Mesenchymal stem cell (in vitro differentiated cells and primary cell): ENCODE results near the gene CACNA2D3.

Experiments
- DNase-seq: peaks from one replicate; pipeline ENCODE4 v3.0.0-alpha.2; 2013
- H2AFZ ChIP-seq: one replicate; pipeline ENCODE4 v1.6.1; 2013; ENCODE audit warnings: low read depth, mild to moderate bottlenecking, control low read depth, inconsistent platforms, low read length, moderate library complexity
- H2AK5ac ChIP-seq: 2 replicates; pipeline ENCODE4 v1.6.1; 2013; ENCODE audit warnings: low read length, moderate library complexity, mild to moderate bottlenecking, inconsistent platforms; ENCODE audit not compliant: severe bottlenecking
- H2BK120ac ChIP-seq: one replicate; pipeline ENCODE4 v1.6.1; 2013; ENCODE audit warnings: low read depth, mild to moderate bottlenecking, inconsistent platforms, low read length, moderate library complexity
- H2BK12ac ChIP-seq, 2 experiments: one replicate each; pipeline ENCODE4 v1.6.1; 2013; ENCODE audit warnings: inconsistent platforms in 2 of 2, low read length in 2 of 2, mild to moderate bottlenecking in 2 of 2, moderate library complexity in 2 of 2, control low read depth in 1 of 2
- H2BK15ac ChIP-seq: one replicate; pipeline ENCODE4 v1.6.1; 2013; ENCODE audit warnings: mild to moderate bottlenecking, low read depth, inconsistent platforms; ENCODE audit not compliant: poor library complexity, severe bottlenecking
- H2BK5ac ChIP-seq: 2 replicates; pipeline ENCODE4 v1.6.1; 2013; ENCODE audit warnings: low read depth, mild to moderate bottlenecking, low read length, control low read depth, inconsistent platforms; ENCODE audit not compliant: poor library complexity, severe bottlenecking
- H3K14ac ChIP-seq, 2 experiments: one replicate each; pipeline ENCODE4 v1.6.1; 2013; ENCODE audit warnings: inconsistent platforms in 2 of 2, low read length in 2 of 2, control low read depth in 1 of 2, mild to moderate bottlenecking in 1 of 2, moderate library complexity in 1 of 2
- H3K18ac ChIP-seq, 2 experiments: one replicate each; pipeline ENCODE4 v1.6.1; 2013; ENCODE audit warnings: inconsistent platforms in 2 of 2, low read length in 2 of 2, control low read depth in 1 of 2, low read depth in 1 of 2, mild to moderate bottlenecking in 1 of 2
- H3K23ac ChIP-seq, 2 experiments: one replicate each; pipeline ENCODE4 v1.6.1; 2013; ENCODE audit warnings: inconsistent platforms in 2 of 2, low read length in 2 of 2, mild to moderate bottlenecking in 2 of 2, moderate library complexity in 2 of 2, control low read depth in 1 of 2
- H3K27ac ChIP-seq: 2 replicates; pipeline ENCODE4 v1.5.1; 2013; ENCODE audit warnings: mild to moderate bottlenecking, moderate library complexity, low read length, control low read depth, inconsistent platforms; ENCODE audit not compliant: poor library complexity, severe bottlenecking
- H3K27me3 ChIP-seq, 2 experiments: 2 replicates each; pipeline versions ENCODE4 v1.6.1 to v1.7.0; 2013; ENCODE audit warnings: low read length in 2 of 2, mild to moderate bottlenecking in 2 of 2, moderate library complexity in 2 of 2, control low read depth in 1 of 2, inconsistent platforms in 1 of 2; ENCODE audit not compliant: control insufficient read depth in 1 of 2, insufficient read depth in 1 of 2
- H3K36me3 ChIP-seq, 2 experiments: 2 replicates each; pipeline versions ENCODE4 v1.6.1 to v1.7.0; 2013; ENCODE audit warnings: low read length in 2 of 2, control low read depth in 1 of 2, inconsistent platforms in 1 of 2, low read depth in 1 of 2, mild to moderate bottlenecking in 1 of 2; ENCODE audit not compliant: insufficient read depth in 2 of 2, control insufficient read depth in 1 of 2
- H3K4ac ChIP-seq, 2 experiments: one replicate each; pipeline ENCODE4 v1.6.1; 2013; ENCODE audit warnings: inconsistent platforms in 2 of 2, low read length in 2 of 2, mild to moderate bottlenecking in 2 of 2, moderate library complexity in 2 of 2, control low read depth in 1 of 2, low read depth in 1 of 2
- H3K4me1 ChIP-seq: 2 replicates; pipeline ENCODE4 v1.6.1; 2013; ENCODE audit warnings: low read depth, low read length, control low read depth; ENCODE audit not compliant: control insufficient read depth, insufficient read depth
- H3K4me2 ChIP-seq: 2 replicates; pipeline ENCODE4 v1.6.1; 2013; ENCODE audit warnings: low read length, mild to moderate bottlenecking, inconsistent platforms; ENCODE audit not compliant: poor library complexity, severe bottlenecking
- H3K4me3 ChIP-seq, 2 experiments: 2 replicates each; pipeline versions ENCODE4 v1.5.1 to v1.7.0; 2013; ENCODE audit warnings: low read length in 2 of 2, mild to moderate bottlenecking in 2 of 2, control low read depth in 1 of 2, low read depth in 1 of 2; ENCODE audit not compliant: insufficient read depth in 1 of 2
- H3K79me1 ChIP-seq: replicated peaks from 2 replicates; pipeline ENCODE4 v1.6.1; 2013; ENCODE audit warnings: mild to moderate bottlenecking, control low read depth, low read length, inconsistent platforms; ENCODE audit not compliant: poor library complexity, severe bottlenecking
- H3K9ac ChIP-seq: 2 replicates; pipeline ENCODE4 v1.7.0; 2013; ENCODE audit warnings: mild to moderate bottlenecking, low read length, moderate library complexity
- H3K9me3 ChIP-seq: 2 replicates; pipeline ENCODE4 v1.7.0; 2013; ENCODE audit warnings: mild to moderate bottlenecking, low read length; ENCODE audit not compliant: control insufficient read depth
- H4K8ac ChIP-seq: one replicate; pipeline ENCODE4 v1.6.1; 2013; ENCODE audit warnings: inconsistent platforms, mild to moderate bottlenecking, low read length, moderate library complexity
- H4K91ac ChIP-seq: one replicate; pipeline ENCODE4 v1.6.1; 2013; ENCODE audit warnings: mild to moderate bottlenecking, low read length, inconsistent platforms
- WGBS: methylation state at CpG from one replicate; pipeline ENCODE4 v1.1.7; 2013; ENCODE audit warnings: mixed read lengths; 5-methylcytosine and 5-hydroxymethylcytosine counted together

Gene CACNA2D3

DNA sequence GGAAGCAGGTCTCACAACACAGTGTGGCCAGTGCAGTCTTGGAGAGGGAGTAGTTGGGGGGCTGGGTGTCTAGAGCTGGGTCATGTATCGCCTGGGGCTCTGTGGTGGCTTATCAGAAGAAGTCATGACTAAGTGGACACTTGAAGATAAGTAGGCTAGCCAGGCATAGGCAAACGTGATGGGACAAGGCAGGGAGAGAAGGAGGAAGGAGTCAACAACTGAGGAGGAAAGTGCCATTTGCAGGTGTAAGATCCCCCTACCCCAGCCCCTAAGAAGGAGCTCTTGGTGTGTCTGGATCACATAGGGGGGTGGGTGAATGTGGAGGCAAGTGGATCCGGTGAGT is 453.2 kb downstream of the CACNA2D3 start:
- H3K18ac ChIP-seq: no peak overlapping the region
- DNase-seq: no peak

DNA sequence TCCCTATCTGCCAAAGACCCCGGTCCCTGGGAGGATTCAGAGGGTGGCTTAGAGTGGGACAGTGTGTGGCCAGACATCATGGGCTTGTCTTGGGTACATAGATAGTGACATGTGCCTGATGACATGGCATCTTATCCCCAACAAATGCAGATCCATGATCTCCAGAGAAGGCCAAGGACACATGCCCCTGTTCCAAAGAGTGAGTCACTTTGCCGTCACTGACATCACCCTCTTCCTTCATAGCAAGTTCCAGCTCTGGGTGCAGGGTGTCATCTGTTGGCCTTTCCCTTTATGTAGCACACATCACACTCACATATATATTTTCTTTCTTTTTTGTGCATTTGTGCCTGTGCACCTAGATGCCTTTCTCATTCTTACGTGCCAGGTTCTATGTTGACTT is 455.0 kb downstream of the CACNA2D3 start:
- no peak overlapping the region for H3K4me3 ChIP-seq
- WGBS: 91% methylated on average over 3 of the region's 3 CpGs
- no peaks in the 10 kb centered on the region for H3K27me3 ChIP-seq
- H2AFZ ChIP-seq: no peak overlapping the region
- H2BK120ac ChIP-seq: no peak overlapping the region
- no peak overlapping the region for H2BK5ac ChIP-seq
- DNase-seq: no peak
- H3K18ac ChIP-seq: no peak overlapping the region
- no peak overlapping the region for H2BK12ac ChIP-seq
- H4K91ac ChIP-seq: no peak overlapping the region
- no peaks in the 10 kb centered on the region for H3K4me1 ChIP-seq
- H3K9ac ChIP-seq: no peak overlapping the region
- no peaks in the 10 kb centered on the region for H3K36me3 ChIP-seq
- no peaks in the 10 kb centered on the region for H3K9me3 ChIP-seq
- H3K14ac ChIP-seq: no peak overlapping the region
- H2BK15ac ChIP-seq: no peak overlapping the region
- H3K4ac ChIP-seq: no peak overlapping the region
- no peak overlapping the region for H3K27ac ChIP-seq
- H3K23ac ChIP-seq: no peak overlapping the region
- no peak overlapping the region for H3K4me2 ChIP-seq
- H4K8ac ChIP-seq: no peak overlapping the region
- no peak overlapping the region for H2AK5ac ChIP-seq
- H3K79me1 ChIP-seq: no peaks in the 10 kb centered on the region

More for the DNA sequence above, 453.2 kb downstream of the CACNA2D3 start:
- Histone ChIP-seq H3K23ac (no peak overlapping the region), H3K27me3 (no peaks in the 10 kb centered on the region), H2BK120ac (no peak overlapping the region), H3K27ac (no peak overlapping the region), H3K4me3 (no peak overlapping the region), H2BK12ac (no peak overlapping the region), H3K14ac (no peak overlapping the region), H3K9me3 (no peaks in the 10 kb centered on the region), H3K4me1 (no peaks in the 10 kb centered on the region), H4K8ac (no peak overlapping the region), H3K4ac (no peak overlapping the region), H3K79me1 (no peaks in the 10 kb centered on the region), H2AK5ac (no peak overlapping the region), H2BK5ac (no peak overlapping the region), H3K4me2 (no peak overlapping the region), H4K91ac (no peak overlapping the region), H2AFZ (no peak overlapping the region), H2BK15ac (no peak overlapping the region), H3K9ac (no peak overlapping the region), H3K36me3 (no peaks in the 10 kb centered on the region)
- WGBS: 45% methylated on average over 3 of the region's 3 CpGs

DNA sequence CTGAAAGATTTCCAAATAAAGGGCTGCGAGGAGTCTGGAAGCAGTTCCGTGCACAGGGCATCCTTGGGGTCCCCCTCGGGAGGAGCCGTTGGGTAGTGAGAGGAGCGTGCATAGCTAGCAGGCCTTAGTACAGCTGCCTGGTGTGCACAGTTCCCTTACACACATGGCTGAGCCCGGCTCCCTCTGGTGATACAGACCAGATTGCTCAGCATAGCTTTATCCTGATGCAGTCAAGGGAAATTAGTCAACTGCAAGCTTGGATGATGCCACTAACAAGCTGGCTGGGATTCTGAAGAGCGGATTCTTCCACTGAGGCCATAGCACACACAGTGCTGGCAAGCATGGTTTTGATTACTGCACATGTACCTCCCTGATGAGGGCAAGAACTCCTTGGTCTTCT is 456.1 kb downstream of the CACNA2D3 start:
- H3K27me3 ChIP-seq: no peaks in the 10 kb centered on the region
- H3K18ac ChIP-seq: no peak overlapping the region
- no peak overlapping the region for H3K4ac ChIP-seq
- H3K4me3 ChIP-seq: no peak overlapping the region
- H3K36me3 ChIP-seq: no peaks in the 10 kb centered on the region
- no peak overlapping the region for H3K27ac ChIP-seq
- H3K23ac ChIP-seq: no peak overlapping the region
- H3K4me2 ChIP-seq: no peak overlapping the region
- no peak overlapping the region for H2AFZ ChIP-seq
- no peak overlapping the region for H2BK12ac ChIP-seq
- no peak overlapping the region for H3K14ac ChIP-seq
- H2BK5ac ChIP-seq: no peak overlapping the region
- no peak overlapping the region for H2BK15ac ChIP-seq
- no peak overlapping the region for H2AK5ac ChIP-seq
- H3K79me1 ChIP-seq: no peaks in the 10 kb centered on the region
- no peak overlapping the region for H4K91ac ChIP-seq
- 83% methylated on average over 7 of the region's 7 CpGs for WGBS
- H3K9ac ChIP-seq: no peak overlapping the region
- no peaks in the 10 kb centered on the region for H3K4me1 ChIP-seq
- H3K9me3 ChIP-seq: no peaks in the 10 kb centered on the region
- H2BK120ac ChIP-seq: no peak overlapping the region
- no peak for DNase-seq
- no peak overlapping the region for H4K8ac ChIP-seq

DNA sequence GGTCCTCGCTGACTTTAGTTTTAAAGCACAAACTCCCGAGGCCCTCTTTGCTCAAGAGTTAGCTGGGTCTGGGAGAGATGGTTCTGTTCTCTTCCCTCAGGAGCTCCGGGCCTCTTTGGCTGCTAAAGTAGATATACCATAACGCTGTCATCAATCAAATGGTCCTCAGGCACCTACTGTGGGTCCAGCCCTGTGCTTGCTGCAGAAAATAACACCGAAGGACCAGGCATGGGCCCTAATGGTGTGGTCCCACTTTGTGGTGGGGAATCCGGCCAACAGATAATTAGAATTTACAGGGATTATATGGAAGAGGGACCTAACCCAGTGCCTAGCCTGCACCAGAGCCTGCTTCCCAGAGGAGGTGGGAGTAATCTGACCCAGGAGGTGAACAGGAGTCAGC is 458.1 kb downstream of the CACNA2D3 start:
- Histone ChIP-seq H3K79me1 (no peaks in the 10 kb centered on the region), H3K14ac (no peak overlapping the region), H3K23ac (no peak overlapping the region), H3K9ac (no peak overlapping the region), H4K91ac (no peak overlapping the region), H2BK12ac (no peak overlapping the region), H3K4ac (no peak overlapping the region), H2BK5ac (no peak overlapping the region), H3K36me3 (no peaks in the 10 kb centered on the region), H3K27me3 (no peaks in the 10 kb centered on the region), H3K4me2 (no peak overlapping the region), H3K9me3 (no peaks in the 10 kb centered on the region), H2BK120ac (no peak overlapping the region), H2AK5ac (no peak overlapping the region), H2BK15ac (no peak overlapping the region), H3K4me1 (no peaks in the 10 kb centered on the region), H3K18ac (no peak overlapping the region), H3K27ac (no peak overlapping the region), H2AFZ (no peak overlapping the region), H4K8ac (no peak overlapping the region), H3K4me3 (no peak overlapping the region)
- 84% methylated on average over 6 of the region's 6 CpGs for WGBS
- no peak for DNase-seq
